GM12878 (cell line): Measurements from ENCODE around the gene MAGI1. TPM values are rescaled to one million over a fixed set of nuclear protein-coding genes. Genes with fewer than 3 reads are reported as not detected.

Experiments used
- ATAC-seq: fragments of 200-7000 bp; cut with Tn5 transposase; 3 replicates; pipeline ENCODE4 v1.9.1; 2020; ENCODE audit warnings: mild to moderate bottlenecking, moderate library complexity
- BruUV-seq: library from RNA; stranded (reverse); fragments of 400-500 nt; replicated peaks from 2 replicates; lab custom pipeline; 2021; lab: Mats Ljungman, UMichigan
- CTCF ChIA-PET: fragments of 300-600 bp; sonication (Branson Sonifier 250); formaldehyde crosslinking; extraction: SDS; loops from one replicate; lab custom pipeline; 2021; ENCODE audit warnings: inconsistent platforms; lab: Yijun Ruan, JAX
- POLR2A ChIA-PET: fragments of 350-600 bp; formaldehyde crosslinking; extraction: SDS; loops from one replicate; lab custom pipeline; 2021; ENCODE audit warnings: inconsistent platforms; lab: Charles Lee
- RAD21 ChIA-PET: fragments of 300-600 bp; sonication (Branson Sonifier 250); formaldehyde crosslinking; loops from one replicate; lab custom pipeline; 2023; ENCODE audit warnings: antibody characterized with exemption; ENCODE audit not compliant: unreplicated experiment; lab: Charles Lee
- SMC1A ChIA-PET: fragments of 300-600 bp; sonication (Branson Sonifier 250); formaldehyde crosslinking; loops from one replicate; lab custom pipeline; 2023; ENCODE audit not compliant: unreplicated experiment, uncharacterized antibody; lab: Charles Lee
- DNase-seq: peaks from one replicate; pipeline ENCODE4 v3.0.0-alpha.2; 2011; ENCODE audit warnings: low read depth, low spot score
- FAIRE-seq: peaks from 3 replicates; lab custom pipeline; 2011; peaks lifted over from hg19 to GRCh38; lab: Jason Lieb, UNC
- H2AFZ ChIP-seq: 2 replicates; pipeline ENCODE4 v1.6.0; 2011; ENCODE audit warnings: low read depth, low read length, control low read depth; ENCODE audit not compliant: control insufficient read depth
- H3K27ac ChIP-seq: 2 replicates; pipeline ENCODE4 v1.5.1; 2011; ENCODE audit warnings: control low read depth; ENCODE audit not compliant: control insufficient read depth, insufficient read depth
- H3K27me3 ChIP-seq, 2 experiments: replicated peaks in 1 of 2; 2 replicates each; pipeline versions ENCODE4 v1.6.0 to v1.6.1; 2011; ENCODE audit warnings: low read length in 1 of 2; ENCODE audit not compliant: control insufficient read depth in 2 of 2, insufficient read depth in 2 of 2
- H3K36me3 ChIP-seq, 2 experiments: 2 replicates each; pipeline ENCODE4 v1.5.1; 2011; ENCODE audit warnings: low read length in 1 of 2; ENCODE audit not compliant: control insufficient read depth in 2 of 2, insufficient read depth in 2 of 2
- H3K4me1 ChIP-seq: 2 replicates; pipeline ENCODE4 v1.6.1; 2011; ENCODE audit warnings: mild to moderate bottlenecking, low read length, moderate library complexity, mixed read lengths; ENCODE audit not compliant: control insufficient read depth, insufficient read depth
- H3K4me2 ChIP-seq: 2 replicates; pipeline ENCODE4 v1.6.0; 2011; ENCODE audit warnings: control low read depth; ENCODE audit not compliant: control insufficient read depth, insufficient read depth
- H3K4me3 ChIP-seq: fragments of 200-600 bp; sonication (generic); 2 replicates; pipeline ENCODE4 v1.5.1; 2016
- H3K79me2 ChIP-seq: 2 replicates; pipeline ENCODE4 v1.6.0; 2011; ENCODE audit warnings: low read length; ENCODE audit not compliant: control insufficient read depth, insufficient read depth
- H3K9ac ChIP-seq: 2 replicates; pipeline ENCODE4 v1.8.0; 2011; ENCODE audit warnings: low read length, control low read depth, mixed read lengths; ENCODE audit not compliant: control insufficient read depth, insufficient read depth
- H3K9me3 ChIP-seq: replicated peaks from 3 replicates; pipeline ENCODE4 v1.5.1; 2011; ENCODE audit warnings: mild to moderate bottlenecking, low read length; ENCODE audit not compliant: control insufficient read depth, insufficient read depth
- H4K20me1 ChIP-seq: 2 replicates; pipeline ENCODE4 v1.6.0; 2011; ENCODE audit not compliant: control insufficient read depth, insufficient read depth
- BACH1 ChIP-seq: fragments of 450-650 bp; IDR thresholded peaks from 2 replicates; pipeline ENCODE4 v1.6.1; 2017; ENCODE audit warnings: mild to moderate bottlenecking, borderline replicate concordance
- MTA3 ChIP-seq: IDR thresholded peaks from 2 replicates; pipeline ENCODE4 v1.6.1; 2012; ENCODE audit warnings: low read length, inconsistent platforms, borderline replicate concordance
- POLR2AphosphoS2 ChIP-seq: IDR thresholded peaks from 2 replicates; pipeline ENCODE4 v1.6.1; 2011; ENCODE audit warnings: low read depth, mild to moderate bottlenecking, low read length, improper control_type of control experiment, moderate library complexity
- SMAD1 ChIP-seq: fragments of 450-650 bp; IDR thresholded peaks from 2 replicates; pipeline ENCODE4 v1.6.1; 2018; ENCODE audit warnings: mild to moderate bottlenecking, low read depth; ENCODE audit not compliant: partially characterized antibody
- SUZ12 ChIP-seq: fragments of 200-600 bp; sonication (generic); IDR thresholded peaks from one replicate; pipeline ENCODE4 v1.6.1; 2018; ENCODE audit warnings: antibody characterized with exemption, mild to moderate bottlenecking; ENCODE audit not compliant: unreplicated experiment
- TARDBP ChIP-seq: IDR thresholded peaks from 2 replicates; pipeline ENCODE4 v1.6.1; 2016; ENCODE audit warnings: borderline replicate concordance
- WGBS: methylation state at CpG from one replicate; pipeline ENCODE4 v1.1.6; 2016; ENCODE audit warnings: low lambda C conversion rate; ENCODE audit not compliant: insufficient replicate concordance, insufficient coverage; ENCODE audit errors: missing lambda C conversion rate; 5-methylcytosine and 5-hydroxymethylcytosine counted together
- in situ Hi-C: fragments of 300-500 bp; cut with MboI; formaldehyde crosslinking; loops from 9 replicates; pipeline ENCODE4 v1.14.3; 2018; ENCODE audit warnings: mixed read lengths
- intact Hi-C: fragments of 100-400 bp; cut with micrococcal nuclease; formaldehyde crosslinking; loops from one replicate; pipeline ENCODE4 v1.14.2; 2022; ENCODE audit not compliant: unreplicated experiment
- polyA plus RNA-seq, 11 experiments: library from polyadenylated mRNA; depleted of rRNA in 4 of 11; unstranded in 6 of 11; stranded (reverse) in 5 of 11; fragments of >200 nt; fragmentation: Nextera tagmentation in 4 of 11; fragmentation: Illumina TruSeq in 1 of 11; extraction: Ambion mirVana in 4 of 11; extraction: Trizol in 1 of 11; gene quantifications; 1 replicate in 1 of 11; 2 replicates in 10 of 11; pipeline versions ENCODE4 v1.2.1 to v1.2.3, GENCODE V29; 2011 to 2016; ENCODE audit warnings: inconsistent platforms in 2 of 11, missing spikeins in 2 of 11, low read depth in 1 of 11
- total RNA-seq, 4 experiments: library from RNA; depleted of rRNA in 3 of 4; stranded (reverse); fragments of >200 nt in 3 of 4; fragmentation: Illumina TruSeq in 1 of 4; extraction: Trizol in 1 of 4; gene quantifications; 2 replicates each; pipeline versions ENCODE4 v1.2.1 to v1.2.3, GENCODE V29; 2013 to 2021
- TF ChIP-seq, protein P1 (sequence below): fragments of 450-650 bp; IDR thresholded peaks from 2 replicates; pipeline ENCODE4 v1.6.1; 2017; ENCODE audit warnings: mild to moderate bottlenecking, moderate library complexity
- TF ChIP-seq, protein P2 (sequence below), 3 experiments: IDR thresholded peaks in 2 of 3; conservative IDR thresholded peaks in 1 of 3; 2 replicates each; pipeline ENCODE4 v1.5.1; 2011; ENCODE audit warnings: low read depth in 3 of 3, low read length in 3 of 3, mild to moderate bottlenecking in 3 of 3, control low read depth in 2 of 3, moderate library complexity in 2 of 3, inconsistent platforms in 1 of 3, mixed read lengths in 1 of 3; ENCODE audit not compliant: control insufficient read depth in 2 of 3, insufficient read depth in 1 of 3; ENCODE audit errors: extremely low read depth in 1 of 3

MAGI1 gene
- total and polyA plus RNA-seq, 10 of the 15 experiments (the other 5 are each of a cell fraction or from before 2014, with no cell fraction given) = 0.02 to 3.3 (median 0.29) TPM; not detected in 1

DNA sequence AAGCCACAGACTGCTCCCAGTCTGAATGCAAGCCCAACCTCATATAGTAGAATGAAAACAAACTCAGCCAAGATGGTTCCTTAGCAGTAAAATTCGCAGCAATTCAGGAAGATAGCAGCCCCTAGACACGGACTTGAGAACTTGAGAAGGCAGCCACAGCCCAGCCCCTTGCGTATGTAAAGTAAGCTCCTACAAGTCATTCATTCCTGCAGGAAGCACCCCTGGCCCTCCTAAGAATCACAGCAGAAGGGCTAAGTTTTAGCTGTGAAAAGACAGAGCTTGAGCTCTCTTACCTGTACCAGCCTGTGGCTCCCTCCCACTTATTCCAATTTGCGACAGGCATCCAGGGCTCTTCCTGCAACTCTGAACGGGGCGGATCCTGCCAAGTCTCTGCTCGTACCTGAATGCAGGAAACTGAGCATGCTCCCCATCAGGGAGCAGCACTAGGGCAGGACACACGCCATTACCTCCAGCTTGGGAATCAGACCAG lies 136.4 kb downstream of the MAGI1 start:
- Histone ChIP-seq H4K20me1 (no peaks in the 10 kb centered on the region), H3K4me1 (no peaks in the 10 kb centered on the region), H3K27ac (no peak overlapping the region), H3K79me2 (no peaks in the 10 kb centered on the region), H3K4me3 (no peak overlapping the region), H3K4me2 (no peak overlapping the region), H3K9me3 (no peaks in the 10 kb centered on the region), H2AFZ (no peak overlapping the region), H3K27me3 (no peaks in the 10 kb centered on the region; a peak in 1 of 4 replicates), H3K36me3 (no peaks in the 10 kb centered on the region), H3K9ac (no peak overlapping the region)
- no peak for TF ChIP-seq BACH1
- TF ChIP-seq MTA3 = no peak
- TF ChIP-seq TARDBP = no peak
- no peak for TF ChIP-seq SMAD1
- no peak for TF ChIP-seq POLR2AphosphoS2
- TF ChIP-seq, protein P1, sequence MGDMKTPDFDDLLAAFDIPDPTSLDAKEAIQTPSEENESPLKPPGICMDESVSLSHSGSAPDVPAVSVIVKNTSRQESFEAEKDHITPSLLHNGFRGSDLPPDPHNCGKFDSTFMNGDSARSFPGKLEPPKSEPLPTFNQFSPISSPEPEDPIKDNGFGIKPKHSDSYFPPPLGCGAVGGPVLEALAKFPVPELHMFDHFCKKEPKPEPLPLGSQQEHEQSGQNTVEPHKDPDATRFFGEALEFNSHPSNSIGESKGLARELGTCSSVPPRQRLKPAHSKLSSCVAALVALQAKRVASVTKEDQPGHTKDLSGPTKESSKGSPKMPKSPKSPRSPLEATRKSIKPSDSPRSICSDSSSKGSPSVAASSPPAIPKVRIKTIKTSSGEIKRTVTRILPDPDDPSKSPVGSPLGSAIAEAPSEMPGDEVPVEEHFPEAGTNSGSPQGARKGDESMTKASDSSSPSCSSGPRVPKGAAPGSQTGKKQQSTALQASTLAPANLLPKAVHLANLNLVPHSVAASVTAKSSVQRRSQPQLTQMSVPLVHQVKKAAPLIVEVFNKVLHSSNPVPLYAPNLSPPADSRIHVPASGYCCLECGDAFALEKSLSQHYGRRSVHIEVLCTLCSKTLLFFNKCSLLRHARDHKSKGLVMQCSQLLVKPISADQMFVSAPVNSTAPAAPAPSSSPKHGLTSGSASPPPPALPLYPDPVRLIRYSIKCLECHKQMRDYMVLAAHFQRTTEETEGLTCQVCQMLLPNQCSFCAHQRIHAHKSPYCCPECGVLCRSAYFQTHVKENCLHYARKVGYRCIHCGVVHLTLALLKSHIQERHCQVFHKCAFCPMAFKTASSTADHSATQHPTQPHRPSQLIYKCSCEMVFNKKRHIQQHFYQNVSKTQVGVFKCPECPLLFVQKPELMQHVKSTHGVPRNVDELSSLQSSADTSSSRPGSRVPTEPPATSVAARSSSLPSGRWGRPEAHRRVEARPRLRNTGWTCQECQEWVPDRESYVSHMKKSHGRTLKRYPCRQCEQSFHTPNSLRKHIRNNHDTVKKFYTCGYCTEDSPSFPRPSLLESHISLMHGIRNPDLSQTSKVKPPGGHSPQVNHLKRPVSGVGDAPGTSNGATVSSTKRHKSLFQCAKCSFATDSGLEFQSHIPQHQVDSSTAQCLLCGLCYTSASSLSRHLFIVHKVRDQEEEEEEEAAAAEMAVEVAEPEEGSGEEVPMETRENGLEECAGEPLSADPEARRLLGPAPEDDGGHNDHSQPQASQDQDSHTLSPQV = no peak
- TF ChIP-seq, protein P2, sequence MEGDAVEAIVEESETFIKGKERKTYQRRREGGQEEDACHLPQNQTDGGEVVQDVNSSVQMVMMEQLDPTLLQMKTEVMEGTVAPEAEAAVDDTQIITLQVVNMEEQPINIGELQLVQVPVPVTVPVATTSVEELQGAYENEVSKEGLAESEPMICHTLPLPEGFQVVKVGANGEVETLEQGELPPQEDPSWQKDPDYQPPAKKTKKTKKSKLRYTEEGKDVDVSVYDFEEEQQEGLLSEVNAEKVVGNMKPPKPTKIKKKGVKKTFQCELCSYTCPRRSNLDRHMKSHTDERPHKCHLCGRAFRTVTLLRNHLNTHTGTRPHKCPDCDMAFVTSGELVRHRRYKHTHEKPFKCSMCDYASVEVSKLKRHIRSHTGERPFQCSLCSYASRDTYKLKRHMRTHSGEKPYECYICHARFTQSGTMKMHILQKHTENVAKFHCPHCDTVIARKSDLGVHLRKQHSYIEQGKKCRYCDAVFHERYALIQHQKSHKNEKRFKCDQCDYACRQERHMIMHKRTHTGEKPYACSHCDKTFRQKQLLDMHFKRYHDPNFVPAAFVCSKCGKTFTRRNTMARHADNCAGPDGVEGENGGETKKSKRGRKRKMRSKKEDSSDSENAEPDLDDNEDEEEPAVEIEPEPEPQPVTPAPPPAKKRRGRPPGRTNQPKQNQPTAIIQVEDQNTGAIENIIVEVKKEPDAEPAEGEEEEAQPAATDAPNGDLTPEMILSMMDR (IDR thresholded peaks at IDR 0.05 in 2 of 3, conservative IDR thresholded peaks at IDR 0.05 in 1 of 3; ENCODE audit: control insufficient read depth in 2 of 3, extremely low read depth in 1 of 3, insufficient read depth in 1 of 3, low read depth in 3 of 3, low read length in 3 of 3) = no peak
- no peak for TF ChIP-seq SUZ12
- BruUV-seq = no TSS peak
- no peak for FAIRE-seq
- ATAC-seq = no peak
- intact Hi-C loops = loop anchor here (1.0 kb wide), 1 partner anchor 16 kb away; no protein-coding TSS in a partner anchor
- CTCF ChIA-PET = no interaction called here
- in situ Hi-C loops = no loop called here
- POLR2A ChIA-PET = no interaction called here
- RAD21 ChIA-PET = no interaction called here
- WGBS = 8% methylated on average over 8 of the region's 8 CpGs
- SMC1A ChIA-PET = no interaction called here
- DNase-seq = no peak
